CD4-positive, alpha-beta T cell treated with Interleukin-17A for 4 hours (primary cell): ENCODE results near the gene PLAGL1.

Source experiments
- DNase-seq: peaks from one replicate; pipeline ENCODE4 v3.0.0-alpha.2; 2020; ENCODE audit warnings: mixed read lengths

The PLAGL1 gene

DNA sequence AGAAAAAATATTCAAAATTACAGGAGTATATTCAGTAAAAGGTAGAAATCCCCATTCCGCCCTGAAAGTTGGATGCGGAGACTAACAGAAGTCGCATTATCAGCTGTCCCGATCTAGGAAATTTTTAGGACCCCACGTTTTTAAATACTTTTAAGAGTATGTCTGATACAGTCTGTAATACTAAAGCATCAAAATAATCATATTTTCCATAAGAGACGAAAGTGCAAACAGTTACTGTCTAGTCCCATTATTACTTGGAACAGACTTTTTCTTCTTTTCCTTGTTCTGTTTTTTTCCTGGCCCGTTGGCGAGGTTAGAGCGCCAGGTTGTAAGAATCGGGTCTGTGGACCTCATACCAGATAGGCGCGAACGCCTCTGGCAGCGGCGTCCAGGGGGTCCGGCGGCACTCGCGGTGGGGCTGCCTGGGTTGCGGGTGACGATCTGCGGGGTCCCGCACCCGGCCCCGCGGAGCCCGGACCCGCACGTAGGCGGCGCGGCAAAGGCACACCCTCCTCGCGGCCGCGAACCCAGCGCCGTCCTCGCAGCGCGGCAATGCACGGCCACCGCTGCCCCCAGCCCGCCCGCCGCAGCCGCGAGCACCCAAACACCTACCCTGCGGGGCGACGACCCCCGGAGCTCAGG, 460 bp downstream of the PLAGL1 start:
- no peak for DNase-seq

- no peak for DNase-seq
These were observed 1.2 kb downstream of the PLAGL1 start for GRCh38 chr6:144006736-144007477.

DNA sequence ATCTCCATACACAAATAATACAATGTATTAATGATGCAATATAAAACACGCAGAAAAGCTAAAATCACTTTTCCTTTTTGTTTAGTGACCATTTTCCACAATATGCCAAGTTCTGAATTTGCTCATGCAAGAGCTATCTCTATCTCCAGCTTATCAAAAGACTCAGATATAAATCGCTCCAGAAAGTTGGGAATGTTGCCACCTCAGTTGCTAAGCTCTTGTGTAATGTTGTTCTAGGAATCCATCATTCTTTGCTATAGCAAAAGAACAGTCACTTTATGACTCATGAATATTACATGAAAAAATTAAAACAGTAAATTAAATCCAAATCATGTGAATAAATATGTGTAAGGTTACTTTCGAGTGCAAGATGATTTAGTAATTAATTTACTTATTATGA, 8.7 kb downstream of the PLAGL1 start:
- no peak for DNase-seq

DNA sequence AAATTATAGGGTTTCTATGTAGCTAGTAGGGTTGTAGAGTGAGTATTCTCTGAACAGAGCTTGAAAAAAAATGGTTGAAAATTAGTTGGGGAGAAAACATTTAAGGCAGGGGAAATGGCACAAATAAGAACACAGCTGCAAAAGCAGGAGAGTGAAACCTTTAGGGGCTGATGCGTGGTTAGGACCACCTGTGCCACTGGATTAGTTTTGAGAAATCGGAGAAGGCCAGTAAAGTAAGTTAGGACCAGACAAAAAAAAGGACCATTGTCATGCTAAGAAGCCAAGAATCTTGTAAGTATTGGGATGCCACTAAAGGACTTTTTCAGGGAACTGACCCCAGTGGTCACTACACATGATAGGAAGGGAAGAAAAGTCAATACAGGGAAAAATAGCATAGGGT, 9.4 kb downstream of the PLAGL1 start:
- no peak for DNase-seq

GRCh38 chr6:143993965-143994646, 14.0 kb downstream of the PLAGL1 start:
- DNase-seq = no peak

- DNase-seq = no peak
These were observed 15.8 kb downstream of the PLAGL1 start for GRCh38 chr6:143992285-143992684.

DNA sequence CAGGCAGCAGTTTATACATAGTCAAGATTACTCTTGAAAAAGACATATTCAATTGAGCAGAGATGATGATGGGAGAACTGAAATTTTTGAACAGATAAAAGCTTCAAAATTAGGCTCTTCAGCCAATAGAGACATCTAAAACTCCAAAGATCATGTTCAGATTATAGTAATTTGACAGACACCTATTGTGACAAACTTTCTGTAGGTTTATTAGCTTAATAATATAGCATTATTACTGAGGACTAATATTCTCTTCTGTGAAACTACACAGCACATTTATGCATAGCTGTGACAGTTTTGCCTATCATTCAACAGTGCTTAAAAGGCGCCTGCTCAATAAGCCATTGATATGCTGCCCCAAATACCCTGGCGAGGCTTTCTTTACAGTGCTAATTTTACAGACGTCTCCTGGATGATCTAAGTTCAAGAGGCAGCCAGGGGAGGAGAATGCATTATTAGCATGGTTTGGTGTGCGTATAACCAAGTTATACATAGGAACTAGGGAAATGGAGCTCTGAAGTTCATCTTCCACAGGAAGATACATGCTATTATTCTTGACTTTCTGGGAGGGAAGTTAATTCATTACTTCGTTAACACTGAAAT, 21.5 kb downstream of the PLAGL1 start:
- no peak for DNase-seq

GRCh38 chr6:143984666-143985065, 23.4 kb downstream of the PLAGL1 start:
- no peak for DNase-seq

DNA sequence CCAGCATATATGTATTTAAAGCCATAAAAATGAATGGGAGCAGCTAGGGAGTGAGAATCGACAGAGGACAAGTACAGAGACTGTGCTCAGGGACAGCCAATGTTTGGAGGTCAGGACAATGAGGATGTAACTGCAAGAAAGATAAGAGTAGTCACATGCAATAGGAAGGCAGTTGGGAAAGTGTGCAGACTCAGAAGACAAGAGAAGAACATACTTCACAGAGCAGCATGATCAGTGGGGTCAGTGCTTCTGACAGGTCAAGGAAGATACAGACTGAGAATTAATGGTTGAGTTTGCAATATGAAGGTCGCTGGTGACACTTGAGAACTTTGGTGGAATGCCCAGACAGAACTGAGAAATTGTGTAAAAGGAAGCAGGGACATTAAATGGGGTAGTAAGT, 25.1 kb downstream of the PLAGL1 start:
- DNase-seq = no peak

GRCh38 chr6:143980921-143981320, 27.1 kb downstream of the PLAGL1 start:
- DNase-seq = no peak

DNA sequence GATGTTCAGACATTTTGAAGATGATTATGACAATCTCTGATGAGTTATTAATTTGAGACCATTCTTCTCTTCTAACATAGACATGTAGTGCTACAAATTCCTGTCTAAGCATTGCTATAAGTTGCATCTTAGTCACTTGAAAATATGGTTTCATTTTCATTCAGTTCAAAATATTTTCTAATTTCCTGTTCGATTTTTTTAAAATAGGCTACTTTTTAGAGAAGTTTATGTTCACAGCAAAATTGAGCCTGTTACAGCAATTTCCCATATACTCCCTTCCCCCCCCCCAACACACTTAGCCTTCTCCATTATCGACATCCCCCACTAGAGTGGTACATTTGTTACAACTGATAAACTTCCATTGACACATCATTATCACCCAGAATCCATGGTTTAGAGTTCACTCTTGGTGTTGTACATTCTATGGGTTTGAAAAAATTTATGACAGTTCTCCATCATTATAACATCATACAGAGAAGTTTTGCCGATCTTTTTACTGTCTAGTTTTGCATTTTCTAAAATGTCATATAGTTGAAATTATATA, 31.2 kb downstream of the PLAGL1 start:
- no peak for DNase-seq

- no peak for DNase-seq
These were observed 34.0 kb downstream of the PLAGL1 start for GRCh38 chr6:143974089-143974488.

- DNase-seq = no peak
These were observed 34.7 kb downstream of the PLAGL1 start for GRCh38 chr6:143973097-143973966.

GRCh38 chr6:143971482-143972205, 36.4 kb downstream of the PLAGL1 start:
- DNase-seq = no peak

- DNase-seq = no peak
These were observed 37.4 kb downstream of the PLAGL1 start for GRCh38 chr6:143970456-143971218.

DNA sequence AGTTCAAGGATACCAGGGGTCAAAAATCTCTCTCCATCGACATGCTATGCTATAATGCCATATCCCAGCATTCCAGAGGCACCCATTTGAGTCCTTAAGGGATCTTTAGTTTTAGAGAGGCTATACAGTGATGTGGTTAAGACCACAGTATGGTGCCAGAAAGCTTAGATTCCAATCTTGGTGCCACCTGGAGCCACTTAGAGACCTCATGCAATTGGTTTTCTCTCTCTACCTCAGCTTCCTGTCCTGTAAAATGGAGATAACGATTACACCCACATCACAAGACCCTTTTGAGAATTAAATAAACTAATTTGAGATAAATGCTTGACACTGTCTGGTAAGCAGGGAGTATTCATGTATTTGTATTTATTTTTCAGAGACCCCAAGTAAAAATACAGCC, 39.0 kb downstream of the PLAGL1 start:
- DNase-seq = no peak

DNA sequence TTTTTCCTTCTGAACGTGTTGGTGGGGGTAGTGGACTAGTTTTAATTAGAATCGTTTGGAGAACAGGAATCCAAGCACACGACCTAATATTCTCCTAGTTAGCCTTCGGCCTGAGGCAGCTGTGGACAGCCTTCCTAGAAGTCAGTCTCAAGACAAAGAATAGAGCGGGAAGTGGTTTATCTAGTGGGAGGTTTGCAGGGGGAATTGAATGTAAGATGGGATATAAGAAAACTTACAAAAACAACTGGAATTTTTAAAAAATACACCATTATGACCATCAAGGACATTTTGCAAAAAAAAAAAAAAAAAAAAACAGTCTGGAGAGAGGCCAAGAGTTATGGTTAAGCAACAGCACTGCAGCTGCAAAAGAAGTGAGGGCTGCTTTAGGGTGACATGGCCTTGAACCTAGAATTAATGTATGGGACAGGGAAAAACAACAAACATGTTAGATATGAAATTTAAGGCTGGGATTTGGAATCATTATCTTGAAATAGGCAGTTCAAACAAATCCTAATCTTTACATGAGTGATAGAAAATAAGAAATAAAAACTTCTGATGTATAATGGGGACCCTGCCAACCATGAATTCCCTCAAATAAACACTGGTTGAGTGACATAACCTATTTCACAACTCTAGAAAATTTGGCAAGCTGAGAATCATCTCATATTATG, 40.2 kb downstream of the PLAGL1 start:
- DNase-seq = no peak

GRCh38 chr6:143966312-143966711, 41.7 kb downstream of the PLAGL1 start:
- DNase-seq = no peak

DNA sequence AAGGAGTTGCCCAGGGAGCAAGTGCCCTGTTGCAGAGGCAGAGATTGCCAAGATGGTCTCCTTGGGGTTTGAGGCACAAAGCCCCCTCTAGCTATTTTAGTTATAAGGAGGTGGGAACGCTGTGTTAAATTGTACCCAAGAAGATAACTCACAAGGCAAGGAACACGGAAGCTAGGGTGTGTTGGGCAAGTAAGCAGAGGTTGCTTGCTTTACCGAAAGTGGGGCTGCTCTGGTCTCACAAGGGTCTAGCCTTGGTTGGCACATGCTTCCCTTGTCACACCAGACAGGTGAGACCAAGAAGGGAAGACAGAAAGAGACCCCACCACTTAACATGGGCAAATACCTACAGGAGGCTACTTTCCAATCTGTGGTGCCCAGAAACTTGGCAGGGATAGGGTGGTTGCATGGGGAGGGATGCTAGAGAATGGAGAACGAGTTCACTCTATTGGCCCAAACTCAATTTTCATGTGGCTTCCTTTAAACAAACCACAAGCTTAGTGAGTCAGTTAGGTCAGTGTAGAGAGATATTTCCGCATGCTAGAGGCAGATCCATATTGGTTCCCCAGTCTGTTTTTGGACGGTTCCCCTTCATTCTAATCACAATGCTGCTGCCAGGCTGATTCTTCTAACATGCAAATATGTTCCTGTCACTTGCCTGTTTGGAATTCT, 42.4 kb downstream of the PLAGL1 start:
- no peak for DNase-seq

GRCh38 chr6:143964674-143965081, 43.4 kb downstream of the PLAGL1 start:
- DNase-seq = no peak
